Left forelimb (tissue), 1 donor: ENCODE results near the gene FOXRED2.
"Not testable (repeated sequence)": the region's sequence is repeated elsewhere in the genome, so short reads cannot be mapped to it uniquely, and the experiment has no call there.

Source experiments
- DNase-seq: peaks from one replicate; pipeline ENCODE4 v3.0.0-alpha.2; 2018; ENCODE audit warnings: low spot score

FOXRED2 gene

DNA sequence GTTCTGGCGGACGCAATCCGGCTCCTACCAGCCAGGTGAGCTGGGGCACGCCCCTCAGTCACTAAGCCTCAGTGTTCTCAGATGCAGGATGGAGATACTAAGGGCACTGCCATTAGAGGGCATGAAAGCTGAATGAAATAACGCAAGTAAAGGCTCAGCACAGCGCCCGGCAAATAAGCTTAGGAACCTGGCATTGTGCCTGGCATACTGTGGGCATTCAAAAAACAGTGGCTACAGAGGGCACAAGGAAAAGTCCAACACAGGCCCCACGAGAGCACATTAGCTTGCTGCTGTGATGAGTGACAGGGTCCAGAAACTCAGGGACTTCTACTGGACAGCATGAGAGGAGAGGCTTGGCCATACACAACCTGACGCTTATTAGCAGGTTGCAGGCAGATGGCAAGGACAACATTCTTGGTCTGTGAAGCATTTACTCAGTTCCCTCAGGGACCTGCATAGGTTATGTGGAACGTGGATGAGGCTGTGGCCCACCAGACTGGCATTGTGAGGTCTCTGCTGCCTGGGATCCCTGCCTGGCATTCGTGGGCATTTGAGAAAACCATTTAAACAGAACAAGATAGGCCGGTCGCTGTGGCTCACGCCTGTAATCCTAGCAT, 37.6 kb downstream of the FOXRED2 start:
- DNase-seq = no peak

DNA sequence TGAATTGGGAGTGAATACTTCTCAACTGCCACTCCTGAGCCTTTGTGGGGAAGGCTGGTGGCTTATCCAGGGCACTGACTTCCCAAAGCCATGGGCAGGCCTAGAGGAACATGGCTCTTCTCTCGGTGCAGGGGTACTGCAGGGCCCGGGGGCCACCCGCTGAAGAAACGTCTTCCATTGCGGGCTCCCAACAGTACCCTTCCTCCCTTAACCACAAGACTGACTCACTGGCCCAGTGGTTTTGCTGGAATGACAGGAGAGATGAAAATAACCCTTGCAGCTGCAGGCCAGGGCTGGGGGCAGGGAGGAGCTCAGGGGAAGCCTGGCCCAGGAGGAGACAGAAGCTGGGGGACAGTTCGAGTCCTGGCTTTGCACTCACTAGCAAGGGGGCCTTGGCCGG, 38.9 kb downstream of the FOXRED2 start:
- DNase-seq = no peak

DNA sequence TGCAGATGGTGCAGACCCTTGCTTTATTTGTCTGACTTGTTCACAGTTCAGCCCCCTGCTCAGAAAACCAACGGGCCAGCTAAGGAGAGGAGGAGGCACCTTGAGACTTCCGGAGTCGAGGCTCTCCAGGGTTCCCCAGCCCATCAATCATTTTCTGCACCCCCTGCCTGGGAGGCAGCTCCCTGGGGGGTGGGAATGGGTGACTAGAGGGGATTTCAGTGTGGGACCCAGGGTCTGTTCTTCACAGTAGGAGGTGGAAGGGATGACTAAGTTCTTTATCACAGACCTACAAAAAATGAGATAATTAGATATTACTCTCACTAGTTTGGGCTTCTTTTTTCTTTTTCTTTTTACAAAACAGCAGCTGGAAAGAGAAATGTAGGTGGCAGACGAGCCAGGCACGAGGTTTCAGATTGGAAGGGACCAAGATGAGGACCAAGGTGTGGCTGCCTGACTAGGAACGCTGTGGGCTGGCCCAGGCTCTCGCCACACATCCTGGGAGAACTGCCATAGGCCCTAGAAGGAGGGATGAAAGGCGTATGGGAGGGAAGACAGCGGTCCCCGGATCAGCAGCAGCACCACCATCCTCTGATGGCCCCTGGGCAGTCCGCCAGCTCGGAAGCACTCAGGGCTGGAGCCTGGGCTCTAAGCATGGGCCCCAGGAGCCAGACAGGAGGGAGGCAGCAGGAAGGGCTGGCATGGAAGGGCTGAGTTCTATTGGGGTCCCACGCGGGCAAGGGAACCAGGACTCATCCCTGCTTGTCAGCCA, 39.6 kb downstream of the FOXRED2 start:
- no peak for DNase-seq

DNA sequence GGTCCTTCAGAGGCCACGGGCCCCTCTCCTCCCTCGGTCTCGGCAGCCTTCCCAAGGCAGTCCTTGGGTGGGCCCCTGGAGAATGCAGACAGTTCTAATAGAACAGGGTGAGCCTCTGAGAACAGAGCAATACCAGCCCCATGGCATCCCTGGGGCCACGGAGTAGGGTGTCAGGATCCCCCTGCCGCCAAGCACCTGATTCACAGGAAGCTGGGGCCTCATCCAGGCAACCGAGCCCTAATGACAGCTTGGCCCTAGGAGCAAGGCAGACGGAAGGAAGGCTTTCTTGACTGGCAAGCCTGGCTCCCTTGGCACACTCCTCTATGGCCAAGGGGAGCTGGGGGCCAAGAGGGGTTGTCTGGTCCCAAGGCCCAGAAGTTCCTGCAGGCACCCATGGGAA, 40.6 kb downstream of the FOXRED2 start:
- no peak for DNase-seq

DNA sequence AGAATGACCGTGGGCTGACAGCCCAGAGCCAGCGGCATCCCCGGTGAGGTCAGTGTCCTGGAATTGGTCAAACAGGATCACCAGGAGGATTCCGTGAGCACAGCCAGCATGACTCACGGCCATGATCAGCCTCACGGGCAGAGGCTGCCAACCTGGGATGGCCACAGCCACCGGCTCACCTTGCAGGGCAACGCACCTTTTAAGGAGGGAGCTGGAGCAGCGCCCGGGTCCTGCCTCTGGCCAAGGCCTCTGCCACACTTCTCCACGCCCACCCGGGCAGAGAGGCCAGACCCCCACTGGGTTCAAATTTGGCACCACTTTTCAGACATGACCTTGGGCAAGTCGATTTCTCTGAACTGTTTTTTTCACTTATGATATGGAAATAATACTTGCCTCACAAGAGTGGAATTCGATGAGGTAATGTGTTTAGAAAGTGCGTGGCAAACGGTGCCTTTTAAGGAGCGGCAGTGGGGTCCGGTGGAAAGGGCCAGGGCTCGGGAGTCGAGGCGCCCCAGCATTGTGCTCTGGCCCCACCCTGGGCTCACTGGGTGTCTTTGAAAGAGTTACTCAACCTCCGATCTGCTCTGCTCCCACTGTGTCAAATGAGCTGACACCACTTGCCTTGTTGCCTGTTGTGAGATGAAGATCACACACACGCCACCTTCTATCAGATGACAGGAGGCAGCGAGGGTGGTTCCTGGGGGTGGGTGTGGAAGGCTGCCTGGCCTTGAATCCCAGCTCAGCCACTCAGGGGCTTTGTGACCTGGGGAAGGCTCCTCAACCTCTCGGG, 41.4 kb downstream of the FOXRED2 start:
- no peak for DNase-seq

DNA sequence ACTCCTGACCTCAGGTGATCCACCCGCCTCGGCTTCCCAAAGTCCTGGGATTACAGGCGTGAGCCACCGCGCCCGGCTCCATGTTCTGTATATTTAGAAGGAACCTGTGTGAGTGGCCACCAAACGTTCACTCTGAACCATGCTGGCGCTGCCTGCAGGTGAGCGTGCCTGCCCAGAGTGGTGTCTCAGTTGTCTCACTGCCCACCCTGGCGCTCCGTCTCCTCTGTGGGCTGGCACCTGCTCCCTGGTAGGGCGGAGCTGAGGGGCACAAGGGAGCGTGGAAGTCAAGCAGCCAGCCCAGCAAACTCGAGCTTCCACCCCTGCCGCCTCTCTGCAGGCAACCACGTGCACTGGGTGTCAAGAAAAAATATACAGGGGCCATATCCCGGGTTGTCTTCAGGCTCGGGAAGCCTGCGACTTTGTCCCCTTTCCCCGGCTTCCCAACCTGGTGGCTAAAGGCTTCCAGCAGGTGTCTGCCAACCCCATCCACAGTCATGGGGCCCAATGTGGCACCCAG, 42.1 kb downstream of the FOXRED2 start:
- no peak for DNase-seq

DNA sequence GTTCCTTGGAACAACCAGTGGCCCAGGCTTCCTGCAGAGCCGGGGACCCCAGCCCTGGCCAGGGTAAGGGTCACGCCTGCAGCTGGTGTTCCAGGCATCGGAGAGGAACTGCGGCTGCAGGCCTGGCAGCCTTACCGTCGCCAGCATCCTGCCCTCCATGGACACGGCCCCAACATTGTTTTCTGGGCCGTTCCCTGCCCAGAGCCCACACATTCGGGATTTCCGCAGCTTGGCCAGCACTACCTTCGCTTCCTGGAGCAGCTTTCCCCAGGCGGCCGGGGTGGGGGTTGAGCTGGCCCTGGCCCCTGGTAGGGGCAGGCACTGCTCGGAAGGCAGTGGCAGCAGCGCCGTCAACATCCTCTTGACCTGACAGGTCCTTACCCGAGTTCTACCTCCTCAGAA, 43.1 kb downstream of the FOXRED2 start:
- DNase-seq = no peak

DNA sequence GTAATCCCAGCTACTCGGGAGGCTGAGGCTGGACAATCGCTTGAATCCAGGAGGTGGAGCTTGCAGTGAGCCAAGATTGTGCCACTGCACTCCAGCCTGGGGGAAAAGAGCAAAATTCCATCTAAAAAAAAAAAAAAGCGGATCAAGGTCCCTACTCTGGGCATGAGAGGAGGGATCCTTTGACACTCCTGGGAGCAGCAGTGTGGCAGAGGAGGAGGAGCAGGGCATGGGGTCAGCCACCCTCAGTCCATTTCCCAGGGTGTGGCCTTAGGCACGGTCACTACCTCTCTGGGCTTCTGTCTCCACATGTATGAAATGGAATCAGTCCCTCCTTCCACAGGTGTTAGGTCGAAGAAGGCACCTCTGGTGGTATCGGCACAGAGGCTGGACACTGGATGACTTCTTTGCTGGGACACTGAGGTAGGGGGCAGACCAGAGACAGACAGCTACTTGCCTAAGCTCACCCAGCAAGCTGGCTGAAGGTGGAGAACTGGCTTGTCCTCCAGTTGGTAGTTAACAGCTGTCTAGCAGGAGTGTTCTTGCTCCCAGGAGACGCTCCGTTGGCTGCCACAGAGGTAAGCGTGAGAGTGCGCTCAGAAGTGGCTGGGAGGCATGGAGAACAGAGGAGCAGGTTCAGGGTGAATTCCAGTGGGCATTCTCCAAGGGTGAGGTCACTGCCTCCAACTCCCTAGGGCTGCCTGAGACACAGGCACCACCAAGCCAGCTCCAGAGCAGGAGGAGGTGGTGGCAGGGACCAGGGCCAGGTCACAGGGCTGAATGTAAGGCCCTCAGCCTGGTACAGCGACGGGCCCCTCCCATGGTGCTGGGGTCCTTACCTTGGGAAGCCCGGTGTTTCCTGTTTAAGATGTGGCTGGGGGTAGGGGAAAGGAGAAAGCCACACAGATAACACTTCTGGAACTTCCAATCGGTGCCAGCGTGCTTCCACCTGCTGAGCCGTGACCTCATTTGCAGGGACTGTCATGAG, 44.9 kb downstream of the FOXRED2 start:
- DNase-seq = no peak

DNA sequence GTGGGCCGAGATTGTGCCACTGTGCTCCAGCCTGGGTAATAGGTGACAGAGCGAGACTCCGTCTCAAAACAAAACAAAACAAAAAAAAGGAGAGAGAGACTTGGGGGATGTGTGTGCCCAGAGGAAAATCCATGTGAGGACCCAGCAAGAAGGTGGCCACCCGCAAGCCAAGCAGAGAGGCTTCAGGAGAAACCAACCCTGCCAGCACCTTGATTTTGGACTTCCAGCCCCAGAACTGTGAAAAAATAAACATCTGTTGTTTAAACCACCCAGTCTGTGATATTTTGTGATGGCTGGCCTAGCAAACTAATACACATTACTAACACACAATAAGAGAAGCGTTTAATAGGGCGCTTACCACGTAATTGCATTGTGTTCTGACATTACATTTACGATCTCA, 46.6 kb downstream of the FOXRED2 start:
- DNase-seq = no peak

DNA sequence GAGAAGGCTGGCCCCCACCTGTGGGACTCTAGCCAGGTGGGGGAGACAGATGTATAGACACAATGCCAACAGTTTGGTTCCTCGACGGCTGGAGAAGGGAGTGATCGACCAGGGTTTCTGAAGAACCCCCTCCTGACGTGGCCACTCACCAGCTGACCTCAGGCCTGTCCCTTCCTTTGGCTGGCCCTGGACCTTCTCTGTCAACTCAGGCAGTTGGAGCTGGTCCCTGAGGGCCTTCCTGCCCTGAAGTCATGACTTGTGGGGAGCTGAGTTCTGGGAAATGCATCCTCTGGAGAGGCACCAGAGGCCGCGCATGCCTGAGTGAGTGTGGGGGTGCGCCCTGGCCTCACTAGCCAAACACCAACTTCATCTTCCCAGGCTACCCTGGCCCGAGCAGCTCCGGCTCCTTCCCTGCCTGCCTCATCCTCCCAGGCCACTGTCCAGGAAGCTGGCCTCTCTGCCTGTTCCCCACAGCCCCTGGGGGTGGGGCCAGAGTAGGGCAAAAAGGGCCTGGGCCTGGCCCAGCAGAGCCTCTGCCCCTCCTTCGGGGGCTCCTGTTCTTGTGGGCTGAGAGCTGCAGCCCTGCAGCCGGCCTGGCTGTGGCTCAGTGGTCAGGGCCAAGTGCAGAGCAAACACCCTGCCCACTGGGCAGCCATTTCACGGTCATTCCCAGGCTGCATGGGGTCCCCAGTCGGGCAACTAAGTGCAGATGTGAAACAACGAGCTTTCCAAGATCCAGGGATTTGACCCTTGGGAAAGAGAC, 49.0 kb downstream of the FOXRED2 start:
- DNase-seq = no peak

DNA sequence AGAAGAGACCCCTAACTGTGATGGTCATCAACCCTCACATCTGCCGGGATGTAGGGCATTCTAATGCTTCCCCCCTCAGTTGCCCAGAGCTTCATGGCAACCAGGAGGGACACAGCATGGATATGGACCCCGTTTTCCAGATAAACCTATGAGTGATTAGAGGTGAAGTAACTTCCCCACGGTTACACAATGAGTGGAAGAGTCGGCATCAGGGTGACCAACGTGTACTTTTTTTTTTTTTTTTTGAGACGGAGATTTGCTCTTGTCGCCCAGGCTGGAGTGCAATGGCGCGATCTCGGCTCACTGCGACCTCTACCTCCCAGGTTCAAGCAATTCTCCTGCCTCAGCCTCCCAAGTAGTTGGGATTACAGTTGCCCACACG, 50.4 kb downstream of the FOXRED2 start:
- no peak for DNase-seq

DNA sequence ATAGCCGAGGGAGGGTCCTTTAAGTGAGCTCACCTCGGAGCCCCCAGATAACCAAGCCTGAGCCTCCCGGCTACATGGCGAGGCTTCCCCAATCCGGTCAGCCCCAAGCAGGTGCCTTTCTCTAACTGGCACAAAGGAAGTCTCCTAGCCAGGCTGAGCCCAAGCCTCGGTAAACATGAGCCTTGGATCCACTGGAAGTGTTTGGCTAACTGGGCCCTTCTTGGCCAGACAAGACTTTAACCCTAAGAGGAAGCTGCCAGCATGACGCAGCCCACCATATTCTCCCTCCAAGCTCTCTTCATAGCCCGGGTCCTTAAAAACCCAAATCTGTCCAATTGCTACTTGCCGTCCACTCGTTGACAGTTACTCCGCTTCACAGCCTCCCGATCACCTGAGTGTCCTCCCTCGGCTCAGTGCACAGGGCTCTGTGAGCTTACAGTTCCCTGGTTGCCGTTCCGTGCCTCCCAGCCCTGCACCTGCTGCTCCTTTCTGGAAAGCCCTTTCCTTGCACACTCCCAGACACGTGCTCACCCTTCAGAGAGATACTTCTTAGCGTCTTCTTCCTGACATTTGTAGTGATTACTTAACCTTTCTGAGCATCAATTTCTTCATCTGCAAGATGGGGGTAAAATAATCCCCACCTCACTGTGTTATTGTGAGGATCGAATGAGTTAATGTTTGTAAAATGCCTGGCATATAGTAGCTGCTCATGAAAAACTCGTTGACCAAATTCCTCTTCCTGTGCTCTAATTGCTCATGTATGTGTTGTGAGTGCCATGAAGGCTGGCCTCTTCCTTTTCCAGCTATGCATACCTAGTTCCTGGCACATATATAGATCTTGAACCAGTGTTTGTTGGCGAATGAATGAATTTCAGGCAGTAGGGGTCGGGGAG, 51.0 kb downstream of the FOXRED2 start:
- DNase-seq = no peak

DNA sequence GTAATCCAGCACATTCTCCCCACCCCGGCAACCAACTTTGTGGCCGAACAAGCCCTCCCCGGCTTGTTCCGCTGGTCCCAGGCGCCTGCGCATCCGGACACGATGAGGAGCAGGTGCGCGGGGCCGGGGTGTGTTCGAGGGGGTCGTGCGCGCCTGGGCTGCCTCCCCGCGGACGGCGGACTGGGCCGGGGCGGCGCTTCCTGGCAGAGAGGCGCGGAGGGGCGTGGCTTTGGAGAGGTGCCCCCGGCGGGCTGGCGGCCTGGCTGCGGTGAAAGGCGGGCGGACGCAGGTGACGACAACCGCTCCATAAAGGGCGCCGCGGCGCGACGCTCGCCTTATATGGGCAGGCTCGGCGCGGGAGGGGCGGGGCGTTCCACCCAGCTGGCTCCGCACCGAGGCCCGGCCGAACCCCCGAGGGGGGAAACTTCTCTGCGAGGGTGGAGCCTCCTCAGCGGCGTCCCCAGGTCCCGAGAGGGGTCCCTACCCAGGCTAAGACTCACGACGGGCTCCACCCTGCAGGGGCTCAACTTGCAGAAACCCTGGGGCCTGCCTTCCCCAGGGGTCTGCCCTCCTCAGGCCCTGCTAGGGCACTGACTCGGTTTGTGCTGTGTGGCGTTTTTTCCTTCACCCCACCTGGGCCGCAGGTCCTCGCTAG, 51.8 kb downstream of the FOXRED2 start:
- DNase-seq = peak; percentile 85

DNA sequence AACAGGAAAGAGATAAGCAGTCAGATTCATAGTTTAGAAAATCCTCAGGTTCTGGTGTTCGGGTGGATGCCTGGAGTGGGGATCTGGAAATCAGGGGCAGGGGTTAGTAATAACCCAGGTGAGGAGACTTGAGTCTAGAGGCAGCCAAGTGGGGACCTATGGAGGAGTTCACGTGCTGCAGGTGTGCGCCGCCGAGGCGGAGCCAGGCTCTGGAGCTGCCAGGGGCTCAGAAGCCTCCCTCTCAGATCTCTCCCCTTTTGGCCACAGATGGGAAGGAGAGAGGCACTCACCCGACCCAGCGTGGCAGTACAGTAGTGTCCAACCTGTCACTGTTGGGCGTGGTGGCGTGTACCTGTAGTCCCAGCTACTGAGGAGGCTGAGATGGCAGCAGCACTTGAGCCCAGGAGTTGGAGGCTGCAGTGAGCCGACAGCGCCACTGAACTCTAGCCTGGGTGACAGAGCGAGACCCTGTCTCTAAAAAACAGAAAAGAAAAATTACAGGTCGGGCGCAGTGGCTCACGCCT, 52.9 kb downstream of the FOXRED2 start:
- DNase-seq = no peak

DNA sequence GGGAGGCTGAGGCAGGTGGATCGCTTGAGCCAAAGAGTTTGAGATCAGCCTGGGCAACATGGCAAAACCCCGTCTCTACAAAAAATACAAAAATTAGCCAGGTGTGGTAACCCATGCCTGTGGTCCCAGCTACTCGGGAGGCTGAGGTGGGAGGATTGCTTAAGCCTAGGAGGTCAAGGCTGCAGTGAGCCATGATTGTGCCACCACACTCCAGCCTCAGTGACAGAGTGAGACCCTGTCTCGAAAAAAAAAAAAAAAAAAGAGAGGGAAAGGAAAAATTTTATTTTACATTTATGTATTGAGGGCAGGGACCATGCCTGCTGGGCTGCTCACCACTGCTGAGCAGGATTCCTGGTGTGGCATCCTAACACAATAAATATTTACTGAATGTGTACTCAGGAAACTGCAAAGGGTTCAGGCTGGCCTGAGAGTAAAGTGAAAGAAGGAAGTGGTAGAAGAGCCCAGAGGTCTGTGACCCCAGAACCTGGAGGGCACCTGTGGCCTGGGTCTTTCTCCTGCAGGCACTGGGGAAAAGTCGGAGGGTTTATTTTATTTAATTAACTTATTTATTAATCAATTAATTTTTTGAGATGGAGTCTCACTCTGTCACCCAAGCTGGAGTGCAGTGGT, 53.7 kb downstream of the FOXRED2 start:
- not testable (repeated sequence) for DNase-seq

DNA sequence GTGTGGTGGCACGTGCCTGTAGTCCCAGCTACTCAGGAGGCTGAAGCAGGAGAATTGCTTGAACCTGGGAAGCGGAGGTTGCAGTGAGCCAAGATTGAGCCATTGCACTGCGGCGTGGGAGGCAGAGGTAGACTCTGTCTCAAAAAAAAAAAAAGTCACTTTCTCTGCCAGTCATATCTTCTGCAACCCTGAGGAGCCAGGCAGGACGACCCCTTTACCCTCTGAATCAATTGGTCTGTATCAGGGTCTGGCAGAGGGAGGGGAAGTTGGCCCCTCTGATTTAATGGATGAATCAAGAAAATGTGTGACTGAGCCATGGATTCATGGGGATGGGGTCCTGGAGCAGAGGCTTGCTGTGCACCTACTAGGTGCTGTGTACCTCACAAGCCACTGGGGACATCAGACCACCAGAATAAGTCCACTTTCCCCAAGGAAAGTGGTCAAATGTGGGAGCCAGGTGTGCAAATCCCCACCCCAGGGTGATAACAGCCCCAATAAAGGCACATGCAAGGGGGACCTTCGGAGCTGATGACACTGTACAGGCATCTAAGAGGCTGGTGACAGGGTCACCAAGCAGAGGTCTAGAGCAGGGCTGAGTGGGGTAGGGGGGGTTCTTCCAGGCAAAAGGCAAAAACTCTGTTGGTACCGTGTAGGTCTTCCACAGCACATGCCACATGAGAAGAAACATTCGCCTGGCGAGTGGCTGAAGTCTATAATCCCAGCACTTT, 54.4 kb downstream of the FOXRED2 start:
- no peak for DNase-seq

DNA sequence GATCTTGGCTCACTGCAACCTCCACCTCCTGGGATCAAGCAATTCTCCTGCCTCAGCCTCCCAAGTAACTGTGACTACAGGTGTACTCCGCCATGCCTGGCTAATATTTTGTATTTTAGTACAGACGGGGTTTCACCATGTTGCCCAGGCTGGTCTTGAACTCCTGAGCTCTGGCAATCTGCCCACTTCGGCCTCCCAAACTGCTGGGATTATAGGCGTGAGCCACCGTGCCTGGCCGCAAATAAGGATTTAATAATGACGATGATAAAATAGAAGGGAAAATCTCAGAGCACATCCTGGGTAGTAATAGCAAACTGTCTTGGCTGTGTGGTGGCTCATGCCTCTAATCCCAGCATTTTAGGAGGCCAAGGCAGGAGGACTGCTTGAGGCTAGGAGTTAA, 55.9 kb downstream of the FOXRED2 start:
- not testable (repeated sequence) for DNase-seq
